Panc1 (cell line): Measurements from ENCODE around the gene LHX4. TPM values are rescaled to one million over a fixed set of nuclear protein-coding genes. Genes with fewer than 3 reads are reported as not detected.

Experiments used
- ATAC-seq: fragments of 200-7000 bp; cut with Tn5 transposase; 2 replicates; pipeline ENCODE4 v1.9.1; 2020; ENCODE audit warnings: mild to moderate bottlenecking, moderate library complexity
- BruUV-seq: library from RNA; stranded (reverse); fragments of 400-500 nt; replicated peaks from 2 replicates; lab custom pipeline; 2021; lab: Mats Ljungman, UMichigan
- CTCF ChIA-PET: fragments of 300-600 bp; sonication (Branson Sonifier 250); formaldehyde crosslinking; loops from one replicate; lab custom pipeline; 2022; ENCODE audit warnings: antibody characterized with exemption; lab: Charles Lee
- POLR2A ChIA-PET: fragments of 300-600 bp; sonication (Branson Sonifier 250); formaldehyde crosslinking; loops from one replicate; lab custom pipeline; 2022; ENCODE audit warnings: antibody characterized with exemption; lab: Charles Lee
- DNase-seq: peaks from one replicate; pipeline ENCODE4 v3.0.0-alpha.2; 2010; ENCODE audit warnings: low read depth, low spot score
- H3K27ac ChIP-seq: 2 replicates; pipeline ENCODE4 v1.5.1; 2011; ENCODE audit warnings: mild to moderate bottlenecking, low read length, inconsistent platforms
- H3K27me3 ChIP-seq: fragments of 200-500 bp; sonication (Bioruptor generic); 2 replicates; pipeline ENCODE4 v1.6.0; 2014; ENCODE audit warnings: low read length, inconsistent platforms; ENCODE audit not compliant: control insufficient read depth, insufficient read depth
- H3K36me3 ChIP-seq: fragments of 200-500 bp; sonication (Bioruptor generic); 2 replicates; pipeline ENCODE4 v1.5.1; 2014; ENCODE audit warnings: inconsistent platforms, mild to moderate bottlenecking, low read length, moderate library complexity; ENCODE audit not compliant: control insufficient read depth, insufficient read depth
- H3K4me1 ChIP-seq: 2 replicates; pipeline ENCODE4 v1.5.1; 2011; ENCODE audit warnings: inconsistent platforms, mild to moderate bottlenecking, low read length, moderate library complexity; ENCODE audit not compliant: control insufficient read depth, insufficient read depth
- H3K4me3 ChIP-seq, 2 experiments: 2 replicates each; pipeline ENCODE4 v1.5.1; 2011 to 2012; ENCODE audit warnings: low read depth in 2 of 2, low read length in 2 of 2, mild to moderate bottlenecking in 2 of 2, inconsistent platforms in 1 of 2, moderate library complexity in 1 of 2
- H3K9me3 ChIP-seq: fragments of 200-500 bp; sonication (Bioruptor generic); 2 replicates; pipeline ENCODE4 v1.5.1; 2014; ENCODE audit warnings: low read depth, mild to moderate bottlenecking, inconsistent platforms, low read length, moderate library complexity; ENCODE audit not compliant: control insufficient read depth, insufficient read depth
- CTCF ChIP-seq: fragments of 450-650 bp; IDR thresholded peaks from 2 replicates; pipeline ENCODE4 v1.5.1; 2017; ENCODE audit warnings: mild to moderate bottlenecking
- POLR2AphosphoS5 ChIP-seq: IDR thresholded peaks from 2 replicates; pipeline ENCODE4 v1.6.1; 2012; ENCODE audit warnings: mild to moderate bottlenecking, low read depth, low read length, moderate library complexity
- REST ChIP-seq, 2 experiments: IDR thresholded peaks; 2 replicates each; pipeline ENCODE4 v1.6.1; 2011 to 2012; ENCODE audit warnings: low read depth in 2 of 2, control low read depth in 1 of 2, low read length in 1 of 2, mild to moderate bottlenecking in 1 of 2, moderate library complexity in 1 of 2; ENCODE audit not compliant: insufficient read depth in 1 of 2
- SIN3A ChIP-seq: IDR thresholded peaks from 2 replicates; pipeline ENCODE4 v1.6.1; 2012; ENCODE audit warnings: low read depth, mild to moderate bottlenecking, low read length, moderate library complexity, borderline replicate concordance; ENCODE audit not compliant: insufficient read depth
- TCF7L2 ChIP-seq: IDR thresholded peaks from 2 replicates; pipeline ENCODE4 v1.6.1; 2011; ENCODE audit warnings: mild to moderate bottlenecking, low read depth, low read length, inconsistent platforms
- in situ Hi-C: cut with HindIII; loops from 2 replicates; pipeline ENCODE4 v1.10.0; 2016; ENCODE audit warnings: low sequenced_read_pairs, low pct_unique_long_range_greater_than_20kb
- intact Hi-C: fragments of 100-400 bp; cut with micrococcal nuclease; formaldehyde crosslinking; loops from one replicate; pipeline ENCODE4 v1.10.0; 2022; ENCODE audit not compliant: unreplicated experiment
- total RNA-seq: library from RNA; stranded (reverse); gene quantifications from one replicate; pipeline ENCODE4 v1.2.1, GENCODE V29; 2021; ENCODE audit not compliant: unreplicated experiment

LHX4 gene
- total RNA-seq, 1 experiment from 2014 or later: 0.72 TPM

GRCh38 chr1:180195916-180196315, 34.1 kb upstream of the LHX4 start:
- intact Hi-C loops (no loop called here), in situ Hi-C loops (no loop called here)
- ATAC-seq: no peak
- H3K27ac ChIP-seq: no peak overlapping the region
- BruUV-seq: no TSS peak
- DNase-seq: no peak
- no peaks in the 10 kb centered on the region for H3K36me3 ChIP-seq
- no peaks in the 10 kb centered on the region for H3K27me3 ChIP-seq
- H3K4me3 ChIP-seq: no peak overlapping the region
- no peak for TF ChIP-seq SIN3A
- TF ChIP-seq REST (IDR thresholded peaks at IDR 0.05; ENCODE audit: insufficient read depth in 1 of 2, low read depth in 2 of 2, low read length in 1 of 2): no peak
- no peak for TF ChIP-seq POLR2AphosphoS5
- no peak for TF ChIP-seq CTCF
- TF ChIP-seq TCF7L2: no peak
- H3K9me3 ChIP-seq: no peaks in the 10 kb centered on the region
- CTCF ChIA-PET: no interaction called here
- no peaks in the 10 kb centered on the region for H3K4me1 ChIP-seq
- POLR2A ChIA-PET: no interaction called here

GRCh38 chr1:180196436-180197003, 33.5 kb upstream of the LHX4 start:
- Histone ChIP-seq H3K36me3 (no peaks in the 10 kb centered on the region), H3K27me3 (no peaks in the 10 kb centered on the region), H3K27ac (no peak overlapping the region), H3K4me1 (no peaks in the 10 kb centered on the region), H3K9me3 (no peaks in the 10 kb centered on the region), H3K4me3 (no peak overlapping the region)
- in situ Hi-C loops: no loop called here
- ChIA-PET CTCF (no interaction called here), POLR2A (no interaction called here)
- intact Hi-C loops: no loop called here
- ATAC-seq (no peak; the same call in 1 of the 2 replicates), DNase-seq (no peak)
- no TSS peak for BruUV-seq
- TF ChIP-seq TCF7L2 (no peak), REST (IDR thresholded peaks at IDR 0.05; ENCODE audit: insufficient read depth in 1 of 2, low read depth in 2 of 2, low read length in 1 of 2) (no peak)
